Measurements from ENCODE around the gene ATF6.

The ATF6 gene

DNA sequence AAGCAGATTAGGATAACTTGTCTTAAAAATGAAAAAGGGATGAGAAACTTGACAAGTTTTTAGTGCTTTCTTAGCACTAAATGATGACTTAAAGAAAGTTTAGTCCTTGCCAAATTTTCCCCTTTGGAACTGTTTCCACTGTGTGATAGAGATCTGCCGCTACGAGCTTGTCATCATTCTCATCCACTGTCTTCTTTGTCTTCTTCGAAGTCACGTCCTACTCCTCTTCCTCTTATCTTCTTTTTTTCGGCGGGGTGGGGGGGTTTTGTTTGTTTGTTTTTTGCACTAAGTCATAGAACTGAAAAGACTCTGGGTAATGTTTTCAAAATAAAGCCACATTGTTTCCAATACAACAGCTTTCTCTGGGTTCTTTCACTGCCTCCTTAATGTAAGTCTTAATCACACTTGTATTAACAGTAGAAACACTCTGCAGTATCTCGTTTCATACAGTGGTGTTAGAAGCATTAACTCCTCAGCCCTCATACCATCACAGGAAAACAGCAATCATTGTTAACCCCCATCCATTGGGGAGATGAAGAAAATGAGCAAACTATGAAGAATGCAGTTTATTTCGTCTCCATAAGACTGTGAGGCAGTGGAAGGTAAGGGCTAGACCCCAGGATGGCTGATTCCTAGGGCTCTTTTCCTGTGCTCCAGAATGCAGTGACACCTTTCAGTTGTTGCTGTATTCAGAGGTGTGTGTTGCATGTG is 175.8 kb downstream of the ATF6 start:
- H4K20me1 ChIP-seq (ENCODE audit: insufficient read depth, low read length): no peaks in the 10 kb centered on the region
- H3K36me3 ChIP-seq (replicated peaks; ENCODE audit: insufficient read depth, low read length): no peaks in the 10 kb centered on the region; the same call in 1 of the 2 replicates
- no peak overlapping the region for H3K27ac ChIP-seq (ENCODE audit: low read length)
- no peaks in the 10 kb centered on the region for H3F3A ChIP-seq (ENCODE audit: insufficient read depth, low read length)
- no peaks in the 10 kb centered on the region for H3K9me3 ChIP-seq (replicated peaks; ENCODE audit: insufficient read depth, low read length)
- no peaks in the 10 kb centered on the region for H3K9me2 ChIP-seq (replicated peaks; ENCODE audit: insufficient read depth, low read length)
- no peak for DNase-seq
- no peak overlapping the region for H3K4me2 ChIP-seq (ENCODE audit: low read depth, low read length)
- H2AFZ ChIP-seq (ENCODE audit: low read length): no peak overlapping the region
- H3K27me3 ChIP-seq (replicated peaks; ENCODE audit: insufficient read depth, low read length): no peaks in the 10 kb centered on the region
- no peak overlapping the region for H3K4me3 ChIP-seq (ENCODE audit: low read length)
- TF ChIP-seq CTCF (IDR thresholded peaks at IDR 0.05; ENCODE audit: low read length): no peak
- no peak for TF ChIP-seq EZH2phosphoT487 (IDR thresholded peaks at IDR 0.05; ENCODE audit: low read length)
- no peak for TF ChIP-seq EZH2 (optimal IDR thresholded peaks at IDR 0.05; ENCODE audit: low read depth, low read length)
- no peaks in the 10 kb centered on the region for H3K79me2 ChIP-seq (ENCODE audit: low read length)
- no peaks in the 10 kb centered on the region for H3K4me1 ChIP-seq (ENCODE audit: low read length)
- H3K9ac ChIP-seq (ENCODE audit: low read length): no peak overlapping the region

DNA sequence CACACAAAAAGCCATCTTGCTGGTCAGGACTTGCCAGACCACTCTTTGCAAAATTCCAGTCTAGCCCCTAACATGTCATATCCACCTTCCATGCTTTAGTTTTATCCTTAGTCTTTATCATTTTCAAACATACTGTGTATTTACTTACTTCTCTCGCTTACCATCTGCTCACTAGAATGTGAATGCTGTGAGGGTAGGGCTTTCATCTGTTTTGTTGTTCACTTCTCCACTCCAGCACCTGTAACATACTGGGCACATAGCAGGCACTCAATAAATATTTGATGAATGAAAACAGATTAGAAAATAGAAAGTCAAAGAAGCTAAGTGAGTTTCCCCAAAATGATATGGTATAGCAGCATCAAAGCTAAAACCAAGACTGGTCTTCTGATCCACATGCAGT is 177.6 kb downstream of the ATF6 start:
- Histone ChIP-seq H3K9me3 (replicated peaks; ENCODE audit: insufficient read depth, low read length) (no peaks in the 10 kb centered on the region), H3K27ac (ENCODE audit: low read length) (no peak overlapping the region), H4K20me1 (ENCODE audit: insufficient read depth, low read length) (no peaks in the 10 kb centered on the region), H3F3A (ENCODE audit: insufficient read depth, low read length) (no peaks in the 10 kb centered on the region), H3K4me3 (ENCODE audit: low read length) (no peak overlapping the region), H3K4me2 (ENCODE audit: low read depth, low read length) (no peak overlapping the region), H3K36me3 (replicated peaks; ENCODE audit: insufficient read depth, low read length) (no peaks in the 10 kb centered on the region), H3K79me2 (ENCODE audit: low read length) (no peaks in the 10 kb centered on the region), H3K9ac (ENCODE audit: low read length) (no peak overlapping the region), H3K4me1 (ENCODE audit: low read length) (no peaks in the 10 kb centered on the region), H3K27me3 (replicated peaks; ENCODE audit: insufficient read depth, low read length) (no peaks in the 10 kb centered on the region), H3K9me2 (replicated peaks; ENCODE audit: insufficient read depth, low read length) (no peaks in the 10 kb centered on the region), H2AFZ (ENCODE audit: low read length) (no peak overlapping the region)
- DNase-seq: no peak
- TF ChIP-seq EZH2 (optimal IDR thresholded peaks at IDR 0.05; ENCODE audit: low read depth, low read length) (no peak), EZH2phosphoT487 (IDR thresholded peaks at IDR 0.05; ENCODE audit: low read length) (no peak), CTCF (IDR thresholded peaks at IDR 0.05; ENCODE audit: low read length) (no peak)

DNA sequence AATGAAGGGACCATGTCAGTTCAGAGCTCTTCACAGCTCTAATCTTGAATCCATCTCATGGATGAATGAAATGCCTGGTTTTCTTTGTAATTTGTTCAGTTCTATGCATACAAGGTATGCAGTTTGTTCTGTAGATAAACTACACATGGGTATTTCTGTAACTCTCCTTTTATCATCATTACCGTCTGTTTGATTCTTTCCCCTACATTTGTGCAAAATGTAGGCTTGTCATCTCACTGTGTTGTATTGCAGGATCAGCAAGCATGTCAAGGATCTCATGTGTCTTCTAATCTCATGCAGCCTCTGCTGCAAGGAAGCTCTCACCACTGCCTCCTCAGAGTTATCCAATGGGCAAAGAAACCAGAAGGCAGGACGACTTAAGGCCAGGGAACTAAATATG is 178.3 kb downstream of the ATF6 start:
- no peak overlapping the region for H3K9ac ChIP-seq (ENCODE audit: low read length)
- no peaks in the 10 kb centered on the region for H3K9me3 ChIP-seq (replicated peaks; ENCODE audit: insufficient read depth, low read length)
- H3K36me3 ChIP-seq (replicated peaks; ENCODE audit: insufficient read depth, low read length): no peaks in the 10 kb centered on the region
- H3K4me1 ChIP-seq (ENCODE audit: low read length): no peaks in the 10 kb centered on the region
- no peaks in the 10 kb centered on the region for H3K27me3 ChIP-seq (replicated peaks; ENCODE audit: insufficient read depth, low read length)
- no peak overlapping the region for H2AFZ ChIP-seq (ENCODE audit: low read length)
- no peaks in the 10 kb centered on the region for H3K79me2 ChIP-seq (ENCODE audit: low read length)
- TF ChIP-seq EZH2phosphoT487 (IDR thresholded peaks at IDR 0.05; ENCODE audit: low read length): no peak
- no peak for TF ChIP-seq CTCF (IDR thresholded peaks at IDR 0.05; ENCODE audit: low read length)
- no peak for TF ChIP-seq EZH2 (optimal IDR thresholded peaks at IDR 0.05; ENCODE audit: low read depth, low read length)
- no peaks in the 10 kb centered on the region for H3K9me2 ChIP-seq (replicated peaks; ENCODE audit: insufficient read depth, low read length)
- no peak overlapping the region for H3K27ac ChIP-seq (ENCODE audit: low read length)
- H3K4me2 ChIP-seq (ENCODE audit: low read depth, low read length): no peak overlapping the region
- no peaks in the 10 kb centered on the region for H4K20me1 ChIP-seq (ENCODE audit: insufficient read depth, low read length)
- no peak overlapping the region for H3K4me3 ChIP-seq (ENCODE audit: low read length)
- no peaks in the 10 kb centered on the region for H3F3A ChIP-seq (ENCODE audit: insufficient read depth, low read length)
- no peak for DNase-seq

Data from MM.1S (cell line).